ENCODE measurements around the gene BPIFB3. TPM values are rescaled to one million over a fixed set of nuclear protein-coding genes. Genes with fewer than 3 reads are reported as not detected.

The BPIFB3 gene
- total and polyA plus RNA-seq, 2 of the 13 experiments (the other 11 are each of a cell fraction or from before 2014, with no cell fraction given), result 0.09 TPM; not detected in 1

- TF ChIP-seq, protein P1, sequence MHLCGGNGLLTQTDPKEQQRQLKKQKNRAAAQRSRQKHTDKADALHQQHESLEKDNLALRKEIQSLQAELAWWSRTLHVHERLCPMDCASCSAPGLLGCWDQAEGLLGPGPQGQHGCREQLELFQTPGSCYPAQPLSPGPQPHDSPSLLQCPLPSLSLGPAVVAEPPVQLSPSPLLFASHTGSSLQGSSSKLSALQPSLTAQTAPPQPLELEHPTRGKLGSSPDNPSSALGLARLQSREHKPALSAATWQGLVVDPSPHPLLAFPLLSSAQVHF (CRISPR knock-in tag; IDR thresholded peaks at IDR 0.05), result peak; percentile 56; the same call in 1 of the 2 replicates
- TF ChIP-seq ZKSCAN1 (IDR thresholded peaks at IDR 0.05; ENCODE audit: low read length) (no peak), FOXO1 (CRISPR knock-in tag; IDR thresholded peaks at IDR 0.05) (0 out of 2 replicates have a peak, but pooled peaks have one; percentile 43), SRSF4 (IDR thresholded peaks at IDR 0.05; ENCODE audit: low read depth, low read length, poor library complexity, severe bottlenecking) (peak; percentile 96), YEATS2 (CRISPR knock-in tag; IDR thresholded peaks at IDR 0.05; ENCODE audit: borderline replicate concordance) (0 out of 2 replicates have a peak, but pooled peaks have one; percentile 18), TRIM22 (IDR thresholded peaks at IDR 0.05) (no peak), ZNF276 (CRISPR knock-in tag; IDR thresholded peaks at IDR 0.05; ENCODE audit: low read depth) (peak; percentile 29; the same call in 1 of the 2 replicates), SMAD1 (CRISPR knock-in tag; IDR thresholded peaks at IDR 0.05; ENCODE audit: borderline replicate concordance, low read depth) (no peak), YY1 (IDR thresholded peaks at IDR 0.05; ENCODE audit: insufficient read depth, insufficient replicate concordance, low read depth, low read length) (peak; percentile 18), RARA (CRISPR knock-in tag; IDR thresholded peaks at IDR 0.05) (0 out of 2 replicates have a peak, but pooled peaks have one; percentile 12), ZFX (CRISPR knock-in tag; IDR thresholded peaks at IDR 0.05; ENCODE audit: low read depth) (peak; percentile 38), ZNF180 (CRISPR knock-in tag; IDR thresholded peaks at IDR 0.05; ENCODE audit: borderline replicate concordance, low read depth) (no peak), ZEB1 (IDR thresholded peaks at IDR 0.05; ENCODE audit: insufficient replicate concordance, low read depth) (peak; percentile 13), TSC22D2 (CRISPR knock-in tag; IDR thresholded peaks at IDR 0.05; ENCODE audit: borderline replicate concordance) (peak; percentile 82; the same call in 1 of the 2 replicates), ZNF501 (CRISPR knock-in tag; IDR thresholded peaks at IDR 0.05) (0 out of 2 replicates have a peak, but pooled peaks have one; percentile 14), BORCS8-MEF2B (CRISPR knock-in tag; IDR thresholded peaks at IDR 0.05) (peak; percentile 61; the same call in 1 of the 2 replicates), ZFP1 (CRISPR knock-in tag; IDR thresholded peaks at IDR 0.05) (0 out of 2 replicates have a peak, but pooled peaks have one; percentile 42), CBX5 (CRISPR knock-in tag; IDR thresholded peaks at IDR 0.05; ENCODE audit: borderline replicate concordance) (peak; percentile 65; the same call in 1 of the 2 replicates), CREB1 (IDR thresholded peaks at IDR 0.05) (no peak), CREB1 (CRISPR knock-in tag; IDR thresholded peaks at IDR 0.05) (0 out of 2 replicates have a peak, but pooled peaks have one; percentile 8), MEF2D (CRISPR knock-in tag; IDR thresholded peaks at IDR 0.05) (peak; percentile 14; the same call in 1 of the 2 replicates), KDM6A (CRISPR knock-in tag; IDR thresholded peaks at IDR 0.05; ENCODE audit: low read depth) (no peak), KLF15 (CRISPR knock-in tag; IDR thresholded peaks at IDR 0.05; ENCODE audit: borderline replicate concordance) (no peak), ZNF776 (CRISPR knock-in tag; IDR thresholded peaks at IDR 0.05) (no peak), ARID2 (CRISPR knock-in tag; IDR thresholded peaks at IDR 0.05; ENCODE audit: borderline replicate concordance) (0 out of 2 replicates have a peak, but pooled peaks have one; percentile 64), GABPB1 (CRISPR knock-in tag; IDR thresholded peaks at IDR 0.05) (peak; percentile 25; the same call in 1 of the 2 replicates)
- TF ChIP-seq, protein P2, sequence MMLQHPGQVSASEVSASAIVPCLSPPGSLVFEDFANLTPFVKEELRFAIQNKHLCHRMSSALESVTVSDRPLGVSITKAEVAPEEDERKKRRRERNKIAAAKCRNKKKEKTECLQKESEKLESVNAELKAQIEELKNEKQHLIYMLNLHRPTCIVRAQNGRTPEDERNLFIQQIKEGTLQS (CRISPR knock-in tag; IDR thresholded peaks at IDR 0.05), result peak; percentile 47; the same call in 1 of the 2 replicates
These were observed 27.5 kb upstream of the BPIFB3 start (continued) for GRCh38 chr20:33026072-33026778.
